Right cardiac atrium (tissue), 5 donors: ENCODE results near the gene TWIST1. TPM values are rescaled to one million over a fixed set of nuclear protein-coding genes. Genes with fewer than 3 reads are reported as not detected.

Experiments used
- ATAC-seq, 2 donors: fragments of 200-7000 bp; cut with Tn5 transposase; one replicate each; pipeline versions ENCODE4 v1.8.0 to v1.9.1; 2020; ENCODE audit warnings: moderate library complexity in 2 of 2, mild to moderate bottlenecking in 1 of 2
- DNase-seq, 3 donors: peaks; one replicate each; pipeline ENCODE4 v3.0.0-alpha.2; 2020
- H3K27ac ChIP-seq: one replicate; pipeline ENCODE4 v1.5.1; 2013; ENCODE audit warnings: mild to moderate bottlenecking, low read length, control low read depth, moderate library complexity
- H3K27me3 ChIP-seq: one replicate; pipeline ENCODE4 v1.6.1; 2013; ENCODE audit not compliant: control insufficient read depth, insufficient read depth
- H3K4me1 ChIP-seq: one replicate; pipeline ENCODE4 v1.6.1; 2013; ENCODE audit warnings: low read length; ENCODE audit not compliant: control insufficient read depth, insufficient read depth
- H3K4me3 ChIP-seq: one replicate; pipeline ENCODE4 v1.5.1; 2013; ENCODE audit warnings: low read length, control low read depth
- H3K9me3 ChIP-seq: one replicate; pipeline ENCODE4 v1.6.1; 2013; ENCODE audit warnings: low read length; ENCODE audit not compliant: control insufficient read depth
- WGBS: extraction: QIAGEN DNeasy Blood & Tissue Kit; methylation state at CpG from one replicate; pipeline ENCODE4 v1.1.7; 2013; 5-methylcytosine and 5-hydroxymethylcytosine counted together
- intact Hi-C, 4 donors: fragments of 100-400 bp; cut with DNase I; formaldehyde crosslinking; loops; one replicate each; pipeline versions ENCODE4 v1.11.0 to v1.14.0; 2022 to 2023
- long read RNA-seq, 4 donors: library from polyadenylated mRNA; unstranded; transcript quantifications; one replicate each; pipeline ENCODE4 v2.0.0, GENCODE V29; 2020 to 2021
- polyA plus RNA-seq: library from polyadenylated mRNA; stranded (reverse); fragments of 200-250 nt; gene quantifications from one replicate; pipeline ENCODE4 v1.2.3, GENCODE V29; 2013
- total RNA-seq, 4 donors: library from RNA; stranded (reverse); fragmentation: NEBNext Ultra II Directional; extraction: Animal tissue kit (Norgen Biotek cat#: 25700); gene quantifications; one replicate each; pipeline ENCODE4 v1.2.1, GENCODE V29; 2021
- donor health status: healthy with polysubstance abuse.
- donor health status: DM: no; HTN: yes; CAD: no.
- donor health status: DM: no; HTN: no; CAD: no.
- donor health status: DM: no; HTN: yes; CAD: no; lungs with severe emphysema.
- donor health status: DM: yes; HTN: yes; CAD: no.

TWIST1 gene
- total RNA-seq (1 to 10 TPM; 2.3 to 4.4 (median 3.2) TPM), polyA plus RNA-seq (3.6 TPM)
- long read RNA-seq, donor 1, transcript TWIST1-201 (2 exons, 1,666 nt), result major isoform, 11 of 12 reads
- long read RNA-seq, donor 1, partial matches to known transcripts, result 0 of 12 reads
- long read RNA-seq, donor 1, other reads (novel, unspliced or antisense), result 1 of 12 reads
- long read RNA-seq, donor 2, partial matches to known transcripts, result 0 of 2 reads
- long read RNA-seq, donor 2, other reads (novel, unspliced or antisense), result 1 of 2 reads
- long read RNA-seq, donor 3, result 0 reads
- long read RNA-seq, donor 4, partial matches to known transcripts, result 0 of 5 reads
- long read RNA-seq, donor 4, other reads (novel, unspliced or antisense), result 2 of 5 reads

- intact Hi-C loops, result no loop called here
- no peaks in the 10 kb centered on the region for H3K4me1 ChIP-seq
- DNase-seq (peak; percentile 78 to 89 (median 86)), ATAC-seq (peak; percentile 87 to 91)
- under 1% methylated on average over 91 of the region's 91 CpGs for WGBS
- no peaks in the 10 kb centered on the region for H3K9me3 ChIP-seq
- no peak within 1 kb of the TSS for H3K27ac ChIP-seq
- no peaks in the 10 kb centered on the region for H3K27me3 ChIP-seq
- peak within 1 kb of the TSS; percentile 66 for H3K4me3 ChIP-seq
These were observed at the start of gene TWIST1 for GRCh38 chr7:19117091-19117869. Gene TWIST1, minus strand, starts transcription at chr7:19117636. Its CDS starts 315 bp downstream, at chr7:19117321.

- Histone ChIP-seq H3K4me1 (no peaks in the 10 kb centered on the region), H3K27ac (no peak overlapping the region), H3K27me3 (no peaks in the 10 kb centered on the region), H3K9me3 (no peaks in the 10 kb centered on the region), H3K4me3 (no peak overlapping the region)
- no peak for ATAC-seq
- WGBS, result 41% methylated on average over 3 of the region's 3 CpGs
- intact Hi-C loops, result no loop called here
- DNase-seq, result no peak
These were observed 44.2 kb upstream of the TWIST1 start for GRCh38 chr7:19161671-19162070.

GRCh38 chr7:19146699-19147098 lies 29.3 kb upstream of the TWIST1 start:
- no peak overlapping the region for H3K27ac ChIP-seq
- no peaks in the 10 kb centered on the region for H3K9me3 ChIP-seq
- peaks cover 3% of the 10 kb centered on the region for H3K4me1 ChIP-seq
- no peaks in the 10 kb centered on the region for H3K27me3 ChIP-seq
- 8% methylated on average over 4 of the region's 4 CpGs for WGBS
- H3K4me3 ChIP-seq, result no peak overlapping the region
- DNase-seq, result no peak
- intact Hi-C loops, result no loop called here
- ATAC-seq, result no peak

- 6% methylated on average over 19 of the region's 19 CpGs for WGBS
- Histone ChIP-seq H3K4me3 (no peak overlapping the region), H3K27ac (no peak overlapping the region), H3K27me3 (no peaks in the 10 kb centered on the region), H3K9me3 (no peaks in the 10 kb centered on the region), H3K4me1 (peaks cover 3% of the 10 kb centered on the region)
- ATAC-seq (no peak), DNase-seq (peak in 2 of 3 donors; percentile 9 to 12)
- intact Hi-C loops, result no loop called here
These were observed 28.1 kb upstream of the TWIST1 start for GRCh38 chr7:19145434-19146115.

- Histone ChIP-seq H3K27me3 (no peaks in the 10 kb centered on the region), H3K4me1 (peaks cover 3% of the 10 kb centered on the region), H3K4me3 (peak within 1 kb of the TSS; percentile 45), H3K27ac (no peak within 1 kb of the TSS), H3K9me3 (no peaks in the 10 kb centered on the region)
- intact Hi-C loops, result no loop called here
- DNase-seq (peak in 2 of 3 donors; percentile 26 to 41), ATAC-seq (peak; percentile 16 to 63)
- 4% methylated on average over 51 of the region's 51 CpGs for WGBS
These were observed 27.4 kb upstream of the TWIST1 start, which contains the start of gene FERD3L for GRCh38 chr7:19144661-19145433. Gene FERD3L, minus strand, starts transcription at chr7:19145421. Its CDS starts 59 bp downstream, at chr7:19145362.

GRCh38 chr7:19143881-19144574 lies 26.6 kb upstream of the TWIST1 start:
- Histone ChIP-seq H3K4me3 (peak overlapping the region; percentile 45), H3K4me1 (peaks cover 3% of the 10 kb centered on the region), H3K27me3 (no peaks in the 10 kb centered on the region), H3K27ac (no peak overlapping the region), H3K9me3 (no peaks in the 10 kb centered on the region)
- intact Hi-C loops, result no loop called here
- ATAC-seq (peak in 1 of 2 donors; percentile 41), DNase-seq (peak in 1 of 3 donors; percentile 26)
- WGBS, result 6% methylated on average over 30 of the region's 30 CpGs

GRCh38 chr7:19139706-19140327 lies 22.4 kb upstream of the TWIST1 start:
- H3K27ac ChIP-seq, result no peak overlapping the region
- DNase-seq, result no peak
- no peaks in the 10 kb centered on the region for H3K9me3 ChIP-seq
- intact Hi-C loops, result no loop called here
- H3K27me3 ChIP-seq, result no peaks in the 10 kb centered on the region
- H3K4me3 ChIP-seq, result no peak overlapping the region
- ATAC-seq, result no peak
- H3K4me1 ChIP-seq, result peaks cover 3% of the 10 kb centered on the region
- 81% methylated on average over 4 of the region's 4 CpGs for WGBS

- 48% methylated on average over 4 of the region's 4 CpGs for WGBS
These were observed 16.4 kb upstream of the TWIST1 start for GRCh38 chr7:19133886-19134285.

GRCh38 chr7:19133390-19133789 lies 16.0 kb upstream of the TWIST1 start:
- intact Hi-C loops, result no loop called here
- no peak overlapping the region for H3K4me3 ChIP-seq
- 73% methylated on average over 4 of the region's 4 CpGs for WGBS
- no peaks in the 10 kb centered on the region for H3K27me3 ChIP-seq
- H3K27ac ChIP-seq, result no peak overlapping the region
- no peaks in the 10 kb centered on the region for H3K9me3 ChIP-seq
- H3K4me1 ChIP-seq, result no peaks in the 10 kb centered on the region
- DNase-seq, result no peak
- no peak for ATAC-seq

More at GRCh38 chr7:19133886-19134285, 16.4 kb upstream of the TWIST1 start:
- no peak overlapping the region for H3K27ac ChIP-seq
- no peaks in the 10 kb centered on the region for H3K9me3 ChIP-seq
- DNase-seq (no peak), ATAC-seq (no peak)
- no peaks in the 10 kb centered on the region for H3K27me3 ChIP-seq
- H3K4me1 ChIP-seq, result no peaks in the 10 kb centered on the region
- intact Hi-C loops, result no loop called here
- no peak overlapping the region for H3K4me3 ChIP-seq
